ENCODE data around the gene RGS11.

RGS11 gene

DNA sequence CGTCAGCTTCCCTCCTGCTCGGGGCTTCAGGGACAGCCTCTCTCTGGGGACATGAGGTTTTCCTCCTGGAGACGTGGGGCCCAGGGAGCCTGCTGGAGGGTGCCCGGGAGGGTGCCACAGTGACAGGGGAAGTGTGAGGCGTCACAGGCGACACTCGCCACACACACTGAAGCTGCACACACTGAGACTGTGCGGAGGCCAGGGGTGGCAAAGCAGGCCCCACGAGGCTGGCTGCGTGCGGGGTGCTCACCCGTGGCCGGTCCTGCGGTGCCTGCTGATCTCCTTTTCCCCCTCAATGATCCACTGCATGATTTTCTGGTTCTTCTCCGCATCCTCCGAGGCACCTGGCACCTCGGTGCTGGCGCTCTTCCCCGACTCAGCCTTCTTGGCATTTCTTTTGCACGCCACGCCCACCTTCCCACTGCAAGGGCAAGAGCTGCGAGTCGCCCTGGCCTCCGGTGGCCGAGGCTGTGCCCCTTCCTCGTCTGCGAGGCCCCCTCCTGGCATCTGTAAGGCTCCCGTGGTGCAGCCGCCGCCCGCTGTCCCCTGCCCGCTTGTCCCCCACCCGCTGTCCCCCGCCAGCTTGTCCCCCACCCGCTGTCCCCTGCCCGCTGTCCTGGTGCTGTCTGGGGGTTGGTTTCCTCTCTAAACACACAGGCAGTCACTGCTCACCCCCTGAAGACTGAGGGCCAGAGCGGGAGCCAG, 21.2 kb upstream of the RGS11 start:
- DNase-seq (ENCODE audit: low read depth), result no peak

DNA sequence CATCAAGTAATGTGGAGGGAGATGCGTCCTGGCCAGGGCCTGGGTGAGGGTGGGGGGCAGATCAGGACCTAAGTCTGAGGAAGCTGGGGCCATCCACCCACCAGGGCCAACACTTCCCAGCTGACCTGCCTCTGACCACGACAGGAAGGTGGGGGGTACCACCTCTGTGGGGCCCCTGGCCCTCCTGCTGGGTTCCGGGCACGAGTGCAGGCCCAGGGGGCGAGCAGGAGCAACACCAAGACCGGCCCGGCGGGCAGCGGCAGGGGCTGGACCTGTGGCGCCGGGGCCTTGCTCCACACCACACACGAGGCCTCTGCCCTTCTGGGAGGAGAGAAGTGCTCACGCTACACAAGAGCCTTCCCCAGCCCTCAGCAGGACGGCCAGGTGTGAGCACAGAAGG, 20.5 kb upstream of the RGS11 start:
- no peak for DNase-seq (ENCODE audit: low read depth)

DNA sequence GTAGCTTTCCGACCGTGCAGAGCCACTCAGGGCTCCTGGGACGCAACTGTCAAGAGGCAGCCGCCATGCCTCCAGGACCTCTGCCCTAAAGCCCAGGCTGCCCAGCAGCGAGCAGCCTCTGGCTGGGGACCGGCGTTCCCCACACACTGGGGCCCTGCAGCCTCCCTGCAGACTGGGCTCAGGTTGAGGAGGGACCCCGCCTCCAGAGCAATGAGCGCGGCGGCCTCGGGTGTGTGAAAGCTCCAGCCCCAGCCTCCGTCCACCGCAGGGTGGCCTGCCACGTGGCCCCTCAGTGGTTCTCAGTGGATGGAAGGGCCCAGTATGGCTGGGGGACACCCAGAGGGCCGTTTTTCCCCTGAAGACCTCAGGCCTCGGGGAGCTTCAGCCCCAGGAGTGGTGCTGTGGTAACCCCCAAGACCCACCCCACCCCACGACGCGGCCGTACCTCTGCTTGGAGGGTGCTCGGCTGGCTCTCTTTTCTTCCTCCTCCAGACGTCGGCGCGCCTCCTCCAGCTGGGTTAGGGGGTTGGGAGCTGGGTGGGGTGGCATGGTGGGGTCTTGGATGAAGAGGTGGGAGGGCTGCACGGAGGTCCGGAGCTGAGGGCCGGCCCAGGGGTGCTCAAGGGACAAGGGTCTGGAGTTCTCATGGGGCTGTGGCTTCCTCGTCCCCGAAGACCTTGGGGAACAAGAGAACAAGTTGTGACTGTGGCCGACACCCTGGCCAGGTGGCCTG, 17.5 kb upstream of the RGS11 start:
- no peak for DNase-seq (ENCODE audit: low read depth)

DNA sequence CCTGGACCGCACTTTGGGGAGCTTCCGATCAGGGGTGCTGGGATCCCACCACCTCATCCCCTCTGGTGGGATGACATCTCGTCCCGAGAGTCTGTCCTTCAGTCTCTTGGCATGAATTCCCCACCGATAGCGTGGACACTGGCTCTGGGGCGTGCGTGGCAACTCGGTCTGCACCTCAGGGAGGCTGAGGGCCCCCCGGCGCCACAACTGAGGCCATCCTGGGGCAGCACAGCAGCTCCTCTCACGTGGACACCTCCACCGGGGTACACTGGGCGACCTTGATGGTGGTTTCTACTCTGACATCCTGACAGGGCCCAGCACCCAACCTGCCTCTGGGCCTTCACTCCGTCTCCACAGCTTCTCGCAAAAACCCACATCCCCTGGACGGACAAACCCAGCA, 15.8 kb upstream of the RGS11 start:
- no peak for DNase-seq (ENCODE audit: low read depth)

DNA sequence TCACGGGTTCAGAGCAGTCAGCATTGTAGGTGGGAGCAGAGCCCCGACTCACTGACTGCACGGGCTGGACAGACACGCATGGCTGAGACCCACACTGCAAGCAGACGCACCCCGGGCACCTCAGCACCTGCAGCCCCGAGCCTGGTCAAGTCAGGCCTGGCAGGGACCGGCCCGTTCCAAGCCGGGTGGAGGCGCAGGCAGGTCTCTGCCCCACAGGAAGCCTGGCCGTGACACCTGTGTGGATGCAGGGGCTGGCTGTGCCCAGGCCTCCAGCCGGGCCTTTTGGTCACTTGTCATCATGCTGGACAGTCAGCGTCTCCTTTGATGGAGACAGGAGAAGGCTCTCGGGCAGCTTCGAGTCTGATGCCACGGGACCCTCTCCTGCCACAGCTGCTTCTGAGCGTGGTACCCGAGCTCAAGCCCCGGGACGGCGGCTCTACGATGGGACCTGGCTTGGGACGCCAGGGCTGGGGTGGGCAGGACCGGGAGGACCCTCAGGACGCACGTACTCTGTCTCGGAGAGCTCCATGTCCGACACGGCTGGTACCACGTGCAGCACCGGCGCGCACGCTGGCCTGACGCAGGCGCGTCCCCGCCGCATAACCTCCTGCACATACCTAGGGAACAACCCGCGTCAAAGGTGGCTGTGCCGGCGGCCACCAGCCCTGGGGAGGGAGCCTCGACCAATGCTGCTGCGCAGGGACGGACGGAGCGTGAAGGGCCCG, 15.1 kb upstream of the RGS11 start:
- no peak for DNase-seq (ENCODE audit: low read depth)

DNA sequence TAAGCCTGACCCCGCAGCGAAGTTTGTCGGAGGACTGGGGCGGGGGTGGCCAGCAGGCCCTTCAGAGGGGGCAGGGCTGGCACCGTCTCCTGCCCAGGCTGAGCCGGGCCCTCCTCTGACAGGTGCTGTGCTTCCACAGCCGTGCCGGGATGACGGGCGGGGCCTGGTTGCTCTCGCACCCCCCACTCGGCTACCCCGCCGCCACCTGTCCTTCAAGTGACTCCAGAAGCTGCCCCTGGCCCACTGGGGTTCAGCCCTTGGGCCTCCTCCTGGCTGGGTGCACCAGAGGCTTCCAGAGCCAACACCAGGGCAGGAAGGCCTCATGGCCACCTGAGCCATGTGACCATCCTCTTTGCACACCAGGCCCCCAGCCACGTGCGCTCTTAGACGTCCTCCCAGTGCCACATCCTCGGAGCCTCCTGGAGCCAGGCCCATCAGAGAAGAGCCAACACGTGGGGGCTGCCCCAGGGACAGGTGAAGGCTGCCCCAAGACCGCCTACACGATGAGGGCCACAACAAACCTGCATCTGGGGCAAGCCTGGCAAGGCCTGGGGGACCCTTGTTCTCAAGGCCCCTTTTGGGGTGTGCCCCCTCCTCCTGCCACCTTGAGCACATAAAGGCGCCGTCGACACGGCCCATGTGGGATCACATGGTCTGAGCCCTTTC, 14.4 kb upstream of the RGS11 start:
- no peak for DNase-seq (ENCODE audit: low read depth)

DNA sequence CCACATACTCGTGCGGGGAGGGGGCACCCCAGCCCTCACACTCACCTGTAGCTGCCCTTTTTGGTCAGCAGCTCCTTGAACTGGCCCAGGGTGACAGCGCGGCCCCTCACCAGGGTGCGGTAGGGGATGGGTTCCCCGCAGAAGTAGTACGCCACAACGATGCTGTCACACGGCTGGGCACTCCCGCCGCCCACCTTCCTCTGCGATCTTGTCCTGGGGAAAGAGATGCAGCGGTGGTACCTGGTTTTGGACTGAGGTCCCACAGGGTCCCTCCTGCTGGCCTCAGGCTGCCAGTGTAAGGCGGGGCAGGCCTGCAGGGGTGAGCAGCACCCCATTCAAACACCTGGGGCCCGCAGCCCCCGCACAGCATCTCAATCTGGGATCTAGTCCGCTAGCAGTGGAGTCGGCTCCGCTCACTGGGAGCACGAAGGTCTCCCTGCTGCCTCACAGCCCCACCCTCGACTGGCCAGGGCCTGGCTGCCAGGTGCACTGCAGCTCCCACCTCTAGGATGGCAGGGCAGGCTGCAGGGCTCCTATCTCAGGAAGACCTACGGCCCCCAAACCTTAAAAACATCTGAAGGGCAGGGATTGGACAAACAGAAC, 13.8 kb upstream of the RGS11 start:
- DNase-seq (ENCODE audit: low read depth), result no peak

DNA sequence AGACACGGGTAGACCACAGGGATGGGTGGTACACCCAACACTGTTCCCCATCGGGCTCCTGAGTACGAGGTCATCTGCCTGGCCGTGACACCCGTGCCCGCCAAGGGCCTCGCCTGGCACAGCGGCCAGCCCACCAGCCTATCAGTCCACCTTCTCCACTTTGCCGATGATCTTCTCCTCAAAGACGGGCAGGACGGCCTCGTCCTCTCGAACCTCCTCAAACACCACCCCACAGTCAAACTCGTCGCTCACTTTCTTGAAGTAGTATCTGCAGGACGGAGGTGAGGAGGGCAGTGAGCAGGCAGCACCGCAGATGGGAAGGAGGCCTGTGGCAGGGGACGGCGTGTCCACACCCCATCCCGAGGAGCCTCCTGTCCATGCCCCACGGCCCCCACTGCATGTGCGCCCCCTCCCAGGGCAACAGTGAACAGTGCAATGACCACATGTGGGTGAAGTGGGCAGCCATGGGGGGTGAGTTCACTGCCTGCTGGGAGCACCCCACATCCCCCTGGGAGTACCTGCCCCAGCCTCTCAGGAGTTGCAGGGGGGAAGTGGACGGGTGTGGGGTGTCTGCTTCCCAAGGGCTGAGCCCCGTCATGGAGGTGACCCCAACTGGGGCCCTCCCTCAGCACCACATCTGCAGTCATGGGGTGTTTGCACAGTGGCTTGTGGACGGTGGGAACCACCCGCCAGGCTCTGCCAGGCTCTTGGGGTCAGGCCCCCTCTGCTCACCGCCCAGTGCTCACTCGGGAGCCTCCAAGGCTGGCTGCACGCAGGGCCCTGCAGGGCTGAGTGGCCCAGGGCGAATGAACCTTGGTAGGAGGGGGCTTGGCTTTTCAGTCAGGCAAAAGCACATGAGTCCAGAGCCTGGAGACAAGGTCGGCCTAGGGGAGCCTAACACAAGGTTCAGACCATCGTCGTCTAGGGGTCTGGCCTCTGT, 12.5 kb upstream of the RGS11 start:
- no peak for DNase-seq (ENCODE audit: low read depth)

DNA sequence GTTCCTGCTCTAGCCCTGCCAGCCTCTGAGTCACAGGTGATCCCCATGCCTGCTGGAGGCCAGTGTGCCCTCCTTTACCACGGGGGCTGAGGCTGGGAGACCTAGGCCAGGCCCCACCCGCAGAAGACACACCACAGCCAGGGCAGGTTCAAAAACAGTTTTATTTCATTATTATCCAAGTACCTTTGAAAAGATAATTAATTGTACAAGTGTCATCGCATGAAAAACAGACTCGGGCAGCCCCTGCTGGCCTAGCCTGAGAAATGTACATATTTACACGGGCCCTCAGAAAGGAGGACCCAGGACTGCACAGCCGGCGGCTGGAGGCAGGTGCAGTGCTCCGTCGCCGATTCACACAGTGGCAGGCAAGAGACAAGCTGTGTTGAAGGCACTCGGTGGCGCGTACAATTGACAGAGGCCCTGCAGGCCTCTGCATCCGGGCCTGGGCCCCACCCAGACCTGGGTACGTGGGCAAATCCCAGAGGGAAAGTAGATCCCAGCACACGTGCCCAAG, 11.6 kb upstream of the RGS11 start:
- no peak for DNase-seq (ENCODE audit: low read depth)

DNA sequence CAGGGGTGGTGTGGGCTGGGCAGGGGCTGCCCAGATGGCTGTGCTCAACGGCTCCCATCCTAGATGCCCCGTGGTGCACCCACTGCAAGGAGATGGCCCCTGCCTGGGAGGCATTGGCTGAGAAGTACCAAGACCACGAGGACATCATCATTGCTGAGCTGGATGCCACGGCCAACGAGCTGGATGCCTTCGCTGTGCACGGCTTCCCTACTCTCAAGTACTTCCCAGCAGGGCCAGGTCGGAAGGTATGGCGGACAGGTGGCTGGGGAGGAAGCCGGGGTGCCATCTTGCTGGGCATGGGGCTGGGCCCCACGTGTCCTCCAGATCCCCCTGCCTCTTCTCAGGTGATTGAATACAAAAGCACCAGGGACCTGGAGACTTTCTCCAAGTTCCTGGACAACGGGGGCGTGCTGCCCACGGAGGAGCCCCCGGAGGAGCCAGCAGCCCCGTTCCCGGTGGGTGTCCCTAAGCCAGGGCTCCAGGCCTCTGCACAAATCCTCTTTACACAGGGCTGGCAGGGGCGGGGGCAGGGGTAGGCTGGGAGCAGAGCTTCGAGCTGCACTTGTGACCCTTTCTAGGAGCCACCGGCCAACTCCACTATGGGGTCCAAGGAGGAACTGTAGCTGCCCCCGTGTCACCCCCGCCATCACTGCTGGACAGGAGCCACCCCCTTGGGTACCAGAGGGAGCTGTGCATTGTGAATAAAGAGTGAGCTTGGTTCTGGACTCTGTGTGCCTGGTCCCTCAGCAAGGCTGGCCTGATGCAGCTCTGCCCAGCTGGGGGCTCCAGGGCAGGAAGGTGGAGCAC, 10.9 kb upstream of the RGS11 start:
- DNase-seq (ENCODE audit: low read depth), result no peak

DNA sequence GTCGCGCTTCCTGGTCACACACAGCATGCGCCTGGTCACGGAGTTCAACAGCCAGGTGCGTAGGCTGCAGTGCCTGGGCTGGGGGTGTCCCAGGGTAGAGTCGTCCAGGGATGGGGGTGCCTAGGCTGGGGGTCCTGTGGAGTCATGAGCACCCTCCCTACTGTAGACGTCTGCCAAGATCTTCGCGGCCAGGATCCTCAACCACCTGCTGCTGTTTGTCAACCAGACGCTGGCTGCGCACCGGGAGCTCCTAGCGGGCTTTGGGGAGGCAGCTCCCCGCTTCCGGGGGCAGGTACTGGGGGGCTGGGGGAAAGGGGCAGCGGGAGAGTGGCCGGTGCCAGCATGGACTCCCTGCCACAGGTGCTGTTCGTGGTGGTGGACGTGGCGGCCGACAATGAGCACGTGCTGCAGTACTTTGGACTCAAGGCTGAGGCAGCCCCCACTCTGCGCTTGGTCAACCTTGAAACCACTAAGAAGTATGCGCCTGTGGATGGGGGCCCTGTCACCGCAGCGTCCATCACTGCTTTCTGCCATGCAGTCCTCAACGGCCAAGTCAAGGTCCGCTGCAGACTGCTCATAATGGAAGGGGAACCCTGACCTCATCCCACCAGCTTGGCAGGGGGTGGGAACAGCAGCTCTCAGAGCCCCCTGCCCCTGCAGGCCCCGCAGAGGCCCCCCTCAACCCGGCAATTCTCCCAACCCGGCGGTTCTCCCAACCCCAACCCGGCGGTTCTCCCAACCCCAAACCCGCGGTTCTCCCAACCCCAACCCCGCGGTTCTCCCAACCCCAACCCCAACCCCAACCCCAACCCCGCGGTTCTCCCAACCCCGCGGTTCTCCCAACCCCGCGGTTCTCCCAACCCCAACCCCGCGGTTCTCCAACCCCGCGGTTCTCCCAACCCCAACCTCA, 9.7 kb upstream of the RGS11 start:
- no peak for DNase-seq (ENCODE audit: low read depth)

DNA sequence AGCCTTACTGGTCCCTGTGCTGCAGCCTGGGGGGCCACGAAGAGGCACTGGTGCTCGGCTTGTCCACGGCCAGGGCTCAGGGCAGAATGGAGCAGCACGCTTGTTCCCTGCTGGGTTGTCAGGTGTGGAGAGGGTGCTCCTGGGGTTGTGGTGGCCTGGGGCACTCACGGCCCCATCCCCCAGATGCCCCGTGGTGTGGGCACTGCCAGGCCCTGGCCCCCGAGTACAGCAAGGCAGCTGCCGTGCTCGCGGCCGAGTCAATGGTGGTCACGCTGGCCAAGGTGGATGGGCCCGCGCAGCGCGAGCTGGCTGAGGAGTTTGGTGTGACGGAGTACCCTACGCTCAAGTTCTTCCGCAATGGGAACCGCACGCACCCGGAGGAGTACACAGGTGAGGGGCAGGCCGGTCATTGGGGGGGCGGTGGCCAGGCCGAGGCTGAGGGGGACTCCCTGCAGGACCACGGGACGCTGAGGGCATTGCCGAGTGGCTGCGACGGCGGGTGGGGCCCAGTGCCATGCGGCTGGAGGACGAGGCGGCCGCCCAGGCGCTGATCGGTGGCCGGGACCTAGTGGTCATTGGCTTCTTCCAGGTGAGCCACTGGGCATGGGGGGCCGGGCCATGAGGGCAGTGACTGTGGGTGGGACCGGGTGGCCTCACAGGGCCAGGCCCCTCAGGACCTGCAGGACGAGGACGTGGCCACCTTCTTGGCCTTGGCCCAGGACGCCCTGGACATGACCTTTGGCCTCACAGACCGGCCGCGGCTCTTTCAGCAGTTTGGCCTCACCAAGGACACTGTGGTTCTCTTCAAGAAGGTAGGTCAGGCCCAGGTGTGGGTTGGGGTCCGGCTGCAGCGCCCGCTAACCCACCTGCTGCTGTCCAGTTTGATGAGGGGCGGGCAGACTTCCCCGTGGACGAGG, 8.7 kb upstream of the RGS11 start:
- DNase-seq (ENCODE audit: low read depth), result no peak

DNA sequence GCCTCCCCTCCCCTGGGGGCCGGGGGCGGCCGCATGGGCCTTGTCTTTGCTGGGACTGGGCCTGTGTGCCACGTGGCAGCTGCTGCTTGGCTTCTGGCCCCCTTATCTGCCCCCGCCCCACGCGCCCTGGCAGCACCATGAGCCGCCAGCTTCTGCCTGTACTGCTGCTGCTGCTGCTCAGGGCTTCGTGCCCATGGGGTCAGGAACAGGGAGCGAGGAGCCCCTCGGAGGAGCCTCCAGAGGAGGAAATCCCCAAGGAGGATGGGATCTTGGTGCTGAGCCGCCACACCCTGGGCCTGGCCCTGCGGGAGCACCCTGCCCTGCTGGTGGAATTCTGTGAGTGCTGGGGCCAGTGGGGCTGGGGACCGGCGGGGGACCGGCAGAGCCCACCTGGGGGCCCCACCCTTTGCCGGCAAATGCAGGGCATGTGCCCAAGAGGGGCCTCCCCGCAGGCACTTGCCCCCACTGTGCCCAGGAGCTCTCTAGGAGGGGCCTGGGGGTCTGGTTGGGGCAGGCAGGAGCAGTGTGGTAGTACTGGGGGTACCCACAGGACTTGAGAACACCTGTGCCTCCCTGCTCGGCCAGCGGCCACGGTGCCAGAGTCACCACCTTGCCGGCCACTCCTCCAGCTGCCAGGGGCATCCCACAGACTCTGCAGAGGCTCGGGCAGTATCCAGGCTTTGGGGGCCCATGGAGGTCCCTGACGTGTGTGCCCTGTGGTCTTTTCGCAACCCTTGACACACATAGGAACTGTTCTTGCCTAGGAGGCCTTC, 7.5 kb upstream of the RGS11 start, which contains the start of gene PDIA2:
Gene PDIA2, plus strand, starts transcription at position 132 of the 773 bp plus-strand sequence. Its CDS starts 6 bp downstream, at position 138.
- no peak for DNase-seq (ENCODE audit: low read depth)

DNA sequence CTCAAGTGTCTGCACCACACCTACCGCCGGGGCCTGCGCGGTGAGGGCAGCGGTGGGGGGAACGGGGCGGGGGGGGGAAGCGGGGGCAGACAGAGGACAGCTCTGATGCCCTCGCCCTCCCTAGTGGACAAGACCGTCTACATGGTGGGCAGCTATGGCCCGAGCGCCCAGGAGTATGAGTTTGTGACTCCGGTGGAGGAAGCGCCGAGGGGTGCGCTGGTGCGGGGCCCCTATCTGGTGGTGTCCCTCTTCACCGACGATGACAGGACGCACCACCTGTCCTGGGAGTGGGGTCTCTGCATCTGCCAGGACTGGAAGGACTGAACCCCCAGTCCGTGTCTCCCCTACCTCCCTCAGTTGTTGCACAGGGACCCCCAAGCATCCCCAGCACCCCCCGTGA, 6.7 kb upstream of the RGS11 start:
- DNase-seq (ENCODE audit: low read depth), result no peak

DNA sequence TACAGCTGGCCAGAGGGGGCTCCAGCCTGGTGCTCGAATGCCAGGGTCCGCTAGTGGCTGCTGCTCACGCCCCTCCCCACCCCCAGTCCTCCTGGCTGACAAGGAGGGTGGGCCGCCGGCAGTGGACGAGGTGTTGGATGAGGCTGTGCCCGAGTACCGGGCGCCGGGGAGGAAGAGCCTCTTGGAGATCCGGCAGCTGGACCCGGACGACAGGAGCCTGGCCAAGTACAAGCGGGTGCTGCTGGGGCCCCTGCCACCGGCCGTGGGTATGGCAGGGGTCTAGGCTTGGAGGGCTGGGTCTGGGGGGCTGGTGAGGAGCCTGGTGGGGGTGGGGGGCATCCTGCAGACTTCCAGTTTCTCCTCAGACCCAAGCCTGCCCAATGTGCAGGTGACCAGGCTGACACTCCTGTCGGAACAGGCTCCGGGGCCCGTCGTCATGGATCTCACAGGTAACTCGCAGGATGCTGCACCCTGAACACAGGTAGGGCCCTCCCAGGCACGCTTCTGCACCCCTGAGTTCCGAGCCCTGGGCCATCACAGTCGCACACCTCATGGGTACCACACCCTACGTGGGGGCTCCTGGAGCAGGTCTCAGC, 6.0 kb upstream of the RGS11 start:
- no peak for DNase-seq (ENCODE audit: low read depth)

DNA sequence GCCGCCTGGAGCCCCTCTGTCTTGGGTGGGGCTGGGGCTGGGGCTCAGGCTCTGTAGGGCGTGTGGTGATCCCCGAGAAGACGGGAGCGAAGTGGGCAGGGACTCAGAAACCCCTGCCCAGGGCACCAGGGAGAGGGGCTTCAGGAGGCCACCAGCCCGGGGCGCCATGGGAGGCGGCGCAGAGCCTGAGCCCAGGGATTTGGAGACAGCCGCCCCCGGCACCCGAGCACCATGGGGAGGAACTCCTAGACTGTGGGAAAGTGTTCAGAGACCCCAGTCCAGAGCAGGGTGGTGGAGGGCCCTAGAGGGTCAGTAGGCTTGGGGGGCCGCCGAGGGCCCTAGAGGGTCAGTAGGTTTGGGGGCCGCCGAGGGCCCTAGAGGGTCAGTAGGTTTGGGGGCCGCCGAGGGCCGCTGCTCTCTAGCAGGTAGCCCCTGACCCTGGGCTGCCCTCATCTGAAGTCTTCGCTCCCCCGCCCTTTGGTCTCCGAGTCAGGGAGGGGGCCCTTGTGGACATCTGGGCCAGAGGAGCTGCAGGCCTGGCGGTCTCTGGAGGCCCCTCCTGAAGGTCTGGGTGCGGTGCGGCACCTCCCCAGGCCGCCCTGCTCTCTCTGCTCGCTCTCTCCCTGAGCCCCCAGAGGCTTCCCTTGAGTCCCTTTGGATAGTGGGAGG, 5.4 kb upstream of the RGS11 start:
- no peak for DNase-seq (ENCODE audit: low read depth)

Data from stimulated activated CD4-positive, alpha-beta T cell treated with anti-CD3 and anti-CD28 coated beads, Interleukin-2, amount 100 ng/mL, for 4 hours (primary cell).